HG03045 (cell line): ENCODE data around the gene BACE1.

Source experiments
- ATAC-seq: cut with Tn5 transposase; IDR thresholded peaks from one replicate; pipeline ENCODE4 v1.9.1; 2021; ENCODE audit warnings: mild to moderate bottlenecking, moderate library complexity; ENCODE audit not compliant: unreplicated experiment

The BACE1 gene

GRCh38 chr11:117313091-117313490 is 3.0 kb downstream of the BACE1 start:
- ATAC-seq = no peak

DNA sequence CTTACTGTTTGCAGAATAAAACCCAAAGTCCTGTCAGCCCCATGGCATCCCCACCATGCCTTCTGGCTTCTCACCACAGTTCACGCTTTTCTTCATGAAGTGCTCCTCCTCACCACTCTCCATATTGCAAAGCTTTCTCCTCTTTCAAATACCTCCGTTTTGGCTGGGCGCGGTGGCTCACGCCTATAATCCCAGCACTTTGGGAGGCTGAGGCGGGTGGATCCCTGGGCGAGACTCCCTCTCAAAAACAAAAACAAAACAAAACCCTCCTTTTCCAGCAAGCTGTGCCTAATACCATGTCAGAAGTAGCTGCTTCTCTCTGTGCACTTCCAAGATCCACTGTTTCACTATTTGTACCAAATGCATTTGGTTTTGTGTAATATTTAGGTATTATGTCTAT is 6.7 kb downstream of the BACE1 start:
- ATAC-seq = no peak

DNA sequence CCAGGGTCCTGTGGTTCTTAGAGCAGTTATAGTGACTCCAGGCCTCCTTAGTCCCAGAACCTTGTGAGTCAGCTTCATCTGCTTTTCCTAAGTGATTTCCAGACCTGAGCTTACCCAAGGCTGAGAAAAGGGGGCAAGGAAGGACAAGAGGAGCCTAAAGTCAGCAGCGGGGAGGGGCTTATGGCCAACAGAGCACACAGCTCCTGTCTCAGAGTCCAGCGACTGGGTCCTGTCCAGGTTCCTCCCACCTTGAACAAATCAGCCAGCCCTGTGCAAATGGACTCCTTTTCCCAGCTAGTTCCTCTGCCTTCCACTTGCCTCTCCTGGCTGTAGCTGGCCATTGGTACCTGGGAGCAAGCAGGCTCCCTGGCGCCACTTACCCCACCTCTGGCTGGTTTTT is 10.9 kb downstream of the BACE1 start:
- no peak for ATAC-seq

- no peak for ATAC-seq
Measured at GRCh38 chr11:117303646-117304315, 12.3 kb downstream of the BACE1 start.

DNA sequence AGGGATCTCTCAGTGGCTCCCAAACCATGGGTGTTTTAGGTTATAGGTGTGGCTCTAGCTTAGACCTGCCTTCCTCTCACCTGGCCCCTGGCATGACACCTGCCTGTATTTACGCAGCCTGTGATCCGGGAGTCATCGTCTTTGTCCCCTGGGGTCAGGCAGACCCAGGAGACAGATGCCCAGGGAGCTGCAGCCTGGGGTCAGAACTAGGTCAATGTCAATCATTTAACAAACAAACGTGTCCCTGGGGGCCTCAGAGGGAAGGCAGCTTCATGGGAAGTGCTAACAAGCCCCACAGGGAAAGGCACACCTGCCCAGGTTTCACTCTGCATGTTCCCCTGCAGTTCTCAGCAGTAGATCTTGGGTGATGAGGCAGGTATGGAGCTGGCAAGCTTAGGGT is 13.0 kb downstream of the BACE1 start:
- no peak for ATAC-seq

DNA sequence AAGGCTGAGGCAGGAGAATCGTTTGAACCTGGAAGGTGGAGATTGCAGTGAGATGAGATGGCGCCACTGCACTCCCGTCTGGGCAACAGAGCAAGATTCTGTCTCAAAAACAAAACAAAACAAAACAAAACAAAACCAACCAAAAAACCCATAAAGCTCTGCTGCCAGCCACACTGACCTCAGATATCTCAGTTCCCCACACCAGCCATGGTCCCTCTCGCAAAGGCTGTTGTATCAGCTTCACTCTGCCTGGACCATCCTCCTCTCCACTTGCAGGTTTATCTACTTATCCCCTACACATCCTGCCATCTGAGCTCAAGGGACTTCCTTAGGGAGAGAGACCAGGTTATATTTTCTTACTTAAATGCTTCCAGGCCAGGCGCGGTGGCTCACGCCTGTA is 13.8 kb downstream of the BACE1 start:
- no peak for ATAC-seq

DNA sequence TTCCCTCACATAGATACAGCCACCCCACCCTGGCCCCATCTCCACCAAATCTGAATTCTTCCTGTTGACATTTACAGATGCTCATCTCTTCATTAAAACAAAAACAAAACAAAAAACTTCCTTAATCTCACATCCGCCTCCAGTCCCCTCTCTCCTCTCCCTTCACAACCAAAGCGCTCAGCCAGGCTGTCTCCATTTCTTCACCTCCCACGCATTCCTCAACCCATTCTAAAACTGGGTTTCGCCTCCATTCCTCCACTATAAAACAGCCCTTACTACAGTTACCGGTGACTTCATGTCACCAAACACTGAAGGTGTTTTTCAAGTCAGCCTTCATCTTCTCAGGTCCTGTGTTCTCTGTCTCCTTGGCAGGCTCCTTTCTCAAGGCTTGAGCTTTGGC is 15.3 kb downstream of the BACE1 start:
- no peak for ATAC-seq

- ATAC-seq = no peak
Measured at GRCh38 chr11:117300283-117300663, 15.8 kb downstream of the BACE1 start.

DNA sequence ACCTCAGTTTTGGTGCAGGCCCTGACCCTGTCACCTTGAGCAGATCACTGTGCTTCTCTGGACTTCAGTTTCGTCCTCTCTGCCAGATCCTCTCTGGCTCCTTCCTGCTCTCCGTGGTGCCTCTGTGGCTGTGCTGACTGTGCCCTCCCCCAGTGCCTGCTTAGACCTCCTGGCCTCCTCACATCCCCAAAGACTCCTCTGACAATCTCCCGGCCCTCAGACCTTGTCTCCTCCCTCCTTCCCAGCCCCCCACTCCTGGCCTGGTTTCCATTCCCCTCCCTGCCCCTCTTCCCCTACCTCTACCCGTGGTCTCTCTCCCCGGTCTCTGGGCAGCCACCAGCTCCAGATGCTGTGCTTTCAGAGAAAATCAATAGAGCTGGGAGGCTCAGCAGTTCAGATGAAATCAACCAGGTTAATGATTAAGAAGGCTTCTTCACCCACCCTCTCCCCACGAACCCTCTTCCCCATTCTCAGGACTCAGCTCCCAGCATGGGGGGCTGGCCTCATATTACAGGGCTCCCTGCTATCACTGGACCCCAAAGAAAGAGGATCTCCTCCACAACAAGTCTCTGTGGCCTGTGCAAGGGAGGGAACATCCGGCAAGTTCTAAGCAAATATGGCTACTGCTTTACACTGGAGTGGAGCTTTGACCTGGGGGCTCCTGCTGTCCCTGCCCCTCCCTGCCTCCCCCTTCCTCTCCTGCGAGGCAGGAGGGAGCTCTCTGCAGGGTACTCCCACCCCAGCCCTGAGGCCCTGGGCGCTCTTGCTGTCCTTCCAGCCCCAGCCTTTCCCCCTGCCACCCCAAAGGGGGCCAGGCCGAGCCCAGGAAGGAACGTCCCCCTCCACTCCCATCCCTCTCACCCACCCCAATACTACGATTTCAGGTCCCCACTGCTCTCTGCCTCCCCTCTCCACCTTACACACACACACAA is 16.4 kb downstream of the BACE1 start:
- ATAC-seq = no peak

- ATAC-seq = no peak
Measured at GRCh38 chr11:117298195-117298594, 17.9 kb downstream of the BACE1 start.

GRCh38 chr11:117296881-117297280 is 19.2 kb downstream of the BACE1 start:
- ATAC-seq = no peak

GRCh38 chr11:117295438-117296137 is 20.5 kb downstream of the BACE1 start:
- no peak for ATAC-seq

DNA sequence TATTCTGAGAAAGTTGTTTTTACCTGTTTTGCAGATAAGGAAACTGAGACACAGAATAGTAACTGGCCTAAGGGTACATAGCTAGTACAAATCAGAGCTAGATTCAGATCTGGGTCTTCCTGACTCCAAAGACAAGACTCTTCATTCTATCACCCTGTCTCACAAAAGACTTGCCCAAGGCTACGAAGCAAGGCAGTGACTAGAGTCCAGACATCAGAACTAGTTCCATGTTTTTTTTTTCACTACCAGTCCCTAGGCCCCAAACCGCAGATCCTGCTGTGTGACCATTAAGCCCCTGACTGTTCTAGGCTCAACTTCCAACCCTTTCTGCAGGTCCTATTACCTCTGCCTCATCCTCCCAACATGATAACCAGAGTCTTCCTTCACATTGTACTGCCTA is 23.4 kb downstream of the BACE1 start:
- ATAC-seq = no peak

DNA sequence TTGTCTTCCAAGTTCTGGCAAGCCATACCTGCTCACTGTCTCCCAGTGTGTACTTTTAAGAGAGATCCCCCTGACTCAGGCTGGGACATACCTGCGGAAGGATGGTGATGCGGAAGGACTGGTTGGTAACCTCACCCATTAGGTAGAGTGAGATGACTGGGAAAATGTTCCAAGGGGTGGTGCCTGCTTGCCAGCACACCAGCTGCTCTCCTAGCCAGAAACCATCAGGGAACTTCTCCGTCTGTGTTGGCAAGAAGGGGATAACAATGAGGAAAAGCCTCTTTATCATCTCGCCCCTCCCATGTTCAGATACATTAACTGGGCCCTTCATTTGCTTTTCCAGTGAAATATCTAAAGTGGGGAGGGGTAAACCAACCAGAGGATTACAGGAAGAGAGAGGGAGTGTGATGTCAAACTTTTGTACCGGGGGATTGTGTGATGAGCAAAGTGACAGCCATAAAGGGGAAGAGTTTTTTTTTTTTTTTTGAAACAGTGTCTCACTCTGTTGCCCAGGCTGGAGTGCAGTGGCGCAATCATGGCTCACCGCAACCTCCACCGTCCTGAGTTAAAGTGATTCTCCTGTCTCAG is 25.2 kb downstream of the BACE1 start, which contains the start of gene BACE1-AS:
TSS of gene BACE1-AS (plus strand) at position 538 of the 588 bp plus-strand sequence.
- ATAC-seq = no peak

DNA sequence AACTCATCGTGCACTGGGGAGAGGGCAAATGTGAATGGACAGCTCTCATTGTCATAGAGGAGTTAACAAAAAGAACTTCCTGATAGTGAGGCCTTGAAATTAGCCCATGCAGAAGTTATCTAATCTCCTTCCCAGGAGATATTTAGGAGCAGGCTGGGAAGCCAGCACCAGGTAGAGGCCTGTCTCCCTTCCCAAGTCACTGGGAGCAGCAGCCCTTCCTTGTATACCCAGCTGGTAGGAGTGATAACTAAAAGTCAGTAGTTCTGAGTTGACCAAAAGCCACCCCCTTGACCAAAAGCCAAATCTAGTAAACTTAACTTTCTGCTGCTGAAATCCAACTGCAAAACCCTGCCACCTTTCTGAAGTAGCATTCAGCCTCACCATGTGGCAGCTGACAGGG is 26.3 kb downstream of the BACE1 start:
- no peak for ATAC-seq

DNA sequence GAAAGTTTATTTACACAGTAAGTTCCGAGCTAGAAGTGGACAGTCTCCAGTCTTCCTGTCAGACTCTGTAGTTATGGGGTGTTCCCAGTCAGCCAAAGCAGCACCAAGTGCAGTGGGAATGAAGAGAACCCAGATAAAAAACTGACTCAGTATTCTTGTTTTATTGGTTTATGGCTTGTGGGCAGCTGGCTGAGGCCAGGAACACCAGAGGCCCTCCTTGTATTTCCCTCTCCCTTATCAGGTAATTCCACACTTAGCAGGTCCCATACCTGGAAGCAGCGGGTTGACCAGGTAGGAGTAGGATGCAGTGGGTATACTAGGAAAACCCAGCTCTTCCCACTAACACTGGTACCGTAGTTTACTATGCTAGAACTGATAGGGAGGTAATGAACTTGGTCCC is 28.4 kb downstream of the BACE1 start:
- no peak for ATAC-seq

DNA sequence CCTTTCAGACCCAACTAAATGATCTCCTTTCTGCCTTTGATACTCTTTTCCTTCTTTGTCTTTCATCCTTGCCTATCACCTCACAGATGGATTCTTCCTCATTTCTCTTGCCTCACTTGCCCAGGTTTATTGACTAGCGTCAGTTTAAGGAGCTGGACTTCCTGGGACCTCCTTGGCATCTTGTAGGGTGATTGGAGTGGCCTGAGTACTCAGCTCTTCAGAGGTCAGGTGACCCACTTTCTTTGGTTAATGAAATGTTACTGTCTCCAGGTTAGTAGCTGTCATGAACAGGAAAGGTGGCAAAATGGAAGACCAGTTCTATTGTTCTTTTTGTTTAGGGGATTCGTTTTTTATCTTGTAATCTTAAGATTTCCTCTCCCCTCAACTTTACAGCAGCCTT is 29.5 kb downstream of the BACE1 start:
- ATAC-seq = no peak

- no peak for ATAC-seq
Measured at GRCh38 chr11:117284053-117284452, 32.0 kb downstream of the BACE1 start.

DNA sequence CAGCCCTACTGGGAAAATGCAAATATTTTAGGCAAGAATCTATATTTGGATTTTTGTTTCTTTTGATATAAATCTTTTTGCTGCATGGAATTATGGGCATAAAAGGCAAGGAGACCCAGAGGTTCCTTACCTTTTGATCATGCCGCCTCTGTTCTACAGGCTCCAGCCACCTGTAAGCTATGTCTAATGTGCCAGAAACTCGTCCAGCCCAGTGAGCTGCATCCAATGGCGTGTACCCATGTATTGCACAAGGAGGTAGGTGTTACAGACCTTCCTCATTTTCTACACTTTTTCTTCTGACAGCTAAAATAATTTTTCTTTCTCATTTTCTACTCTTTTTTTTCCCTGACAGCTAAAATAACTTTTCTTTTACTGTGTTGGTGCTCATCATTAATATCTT is 33.1 kb downstream of the BACE1 start:
- ATAC-seq = no peak

DNA sequence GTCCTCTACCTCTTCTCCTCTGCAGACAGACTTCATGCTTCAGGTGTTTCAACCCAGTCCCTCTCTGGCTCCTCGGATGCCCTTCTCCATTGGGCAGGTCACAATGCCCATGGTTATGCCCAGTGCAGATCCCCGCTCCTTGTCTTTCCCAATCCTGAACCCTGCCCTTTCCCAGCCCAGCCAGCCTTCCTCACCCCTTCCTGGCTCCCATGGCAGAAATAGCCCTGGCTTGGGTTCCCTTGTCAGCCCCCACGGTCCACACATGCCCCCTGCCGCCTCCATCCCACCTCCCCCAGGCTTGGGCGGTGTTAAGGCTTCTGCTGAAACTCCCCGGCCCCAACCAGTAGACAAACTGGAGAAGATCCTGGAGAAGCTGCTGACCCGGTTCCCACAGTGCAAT is 34.2 kb downstream of the BACE1 start:
- no peak for ATAC-seq

DNA sequence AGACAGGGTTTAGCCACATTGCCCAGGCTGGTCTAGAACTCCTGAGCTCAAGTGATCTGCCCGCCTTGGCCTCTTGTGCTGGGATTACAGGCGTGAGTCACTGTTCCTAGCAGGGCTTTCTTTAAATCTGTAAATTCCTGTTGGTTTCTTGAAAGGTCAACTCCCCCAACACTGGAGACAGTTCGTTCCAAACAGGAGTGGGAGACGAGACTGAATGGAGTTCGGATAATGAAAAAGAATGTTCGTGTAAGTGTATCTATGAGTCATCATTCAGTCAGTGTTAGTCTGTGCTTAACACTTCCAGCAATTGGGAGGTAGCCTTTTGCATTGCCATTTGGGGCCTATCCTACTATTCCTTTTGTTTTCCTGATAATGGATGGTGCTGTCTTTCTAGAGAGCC is 34.9 kb downstream of the BACE1 start:
- ATAC-seq = no peak
